ENCODE results near the gene INVS.

- TF ChIP-seq ZFX (IDR thresholded peaks at IDR 0.05): no peak
- TF ChIP-seq, protein P1, sequence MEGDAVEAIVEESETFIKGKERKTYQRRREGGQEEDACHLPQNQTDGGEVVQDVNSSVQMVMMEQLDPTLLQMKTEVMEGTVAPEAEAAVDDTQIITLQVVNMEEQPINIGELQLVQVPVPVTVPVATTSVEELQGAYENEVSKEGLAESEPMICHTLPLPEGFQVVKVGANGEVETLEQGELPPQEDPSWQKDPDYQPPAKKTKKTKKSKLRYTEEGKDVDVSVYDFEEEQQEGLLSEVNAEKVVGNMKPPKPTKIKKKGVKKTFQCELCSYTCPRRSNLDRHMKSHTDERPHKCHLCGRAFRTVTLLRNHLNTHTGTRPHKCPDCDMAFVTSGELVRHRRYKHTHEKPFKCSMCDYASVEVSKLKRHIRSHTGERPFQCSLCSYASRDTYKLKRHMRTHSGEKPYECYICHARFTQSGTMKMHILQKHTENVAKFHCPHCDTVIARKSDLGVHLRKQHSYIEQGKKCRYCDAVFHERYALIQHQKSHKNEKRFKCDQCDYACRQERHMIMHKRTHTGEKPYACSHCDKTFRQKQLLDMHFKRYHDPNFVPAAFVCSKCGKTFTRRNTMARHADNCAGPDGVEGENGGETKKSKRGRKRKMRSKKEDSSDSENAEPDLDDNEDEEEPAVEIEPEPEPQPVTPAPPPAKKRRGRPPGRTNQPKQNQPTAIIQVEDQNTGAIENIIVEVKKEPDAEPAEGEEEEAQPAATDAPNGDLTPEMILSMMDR (conservative IDR thresholded peaks at IDR 0.05): no peak
These were observed 41.4 kb upstream of the INVS start for GRCh38 chr9:100057624-100058023.
